HL-60/S4 treated with phorbol 12-myristate 13-acetate at 8.2 ng/mL for 4 days and 3 days (cell line): ENCODE results near the gene SDK1.

ENCODE experiments used
- in situ Hi-C: fragments of 300-500 bp; cut with MboI; formaldehyde crosslinking; loops from 2 replicates; pipeline ENCODE4 v1.15.0; 2022; ENCODE audit warnings: low sequenced_read_pairs

Gene SDK1

GRCh38 chr7:4159761-4160554 lies 858.9 kb downstream of the SDK1 start:
- in situ Hi-C loops: no loop called here

GRCh38 chr7:4162884-4163564 lies 862.0 kb downstream of the SDK1 start:
- in situ Hi-C loops: no loop called here

GRCh38 chr7:4163565-4164203 lies 862.6 kb downstream of the SDK1 start:
- in situ Hi-C loops: no loop called here

GRCh38 chr7:4164556-4164955 lies 863.5 kb downstream of the SDK1 start:
- in situ Hi-C loops: no loop called here

GRCh38 chr7:4166340-4166739 lies 865.3 kb downstream of the SDK1 start:
- in situ Hi-C loops: no loop called here

GRCh38 chr7:4166807-4167206 lies 865.8 kb downstream of the SDK1 start:
- in situ Hi-C loops: no loop called here

GRCh38 chr7:4167385-4167910 lies 866.4 kb downstream of the SDK1 start:
- in situ Hi-C loops: no loop called here

- in situ Hi-C loops: no loop called here
Observed at GRCh38 chr7:4168041-4168440, 867.0 kb downstream of the SDK1 start.

- in situ Hi-C loops: no loop called here
Observed at GRCh38 chr7:4168541-4168940, 867.5 kb downstream of the SDK1 start.

- in situ Hi-C loops: no loop called here
Observed at GRCh38 chr7:4169455-4169854, 868.4 kb downstream of the SDK1 start.

- in situ Hi-C loops: no loop called here
Observed at GRCh38 chr7:4170997-4171786, 870.1 kb downstream of the SDK1 start.

- in situ Hi-C loops: no loop called here
Observed at GRCh38 chr7:4172883-4173282, 871.8 kb downstream of the SDK1 start.

- in situ Hi-C loops: no loop called here
Observed at GRCh38 chr7:4173615-4174014, 872.6 kb downstream of the SDK1 start.

- in situ Hi-C loops: no loop called here
Observed at GRCh38 chr7:4174016-4174415, 873.0 kb downstream of the SDK1 start.

GRCh38 chr7:4174451-4174850 lies 873.4 kb downstream of the SDK1 start:
- in situ Hi-C loops: no loop called here

GRCh38 chr7:4174884-4175283 lies 873.8 kb downstream of the SDK1 start:
- in situ Hi-C loops: no loop called here

- in situ Hi-C loops: no loop called here
Observed at GRCh38 chr7:4175346-4175973, 874.4 kb downstream of the SDK1 start.

GRCh38 chr7:4177001-4177400 lies 875.9 kb downstream of the SDK1 start:
- in situ Hi-C loops: no loop called here

GRCh38 chr7:4178416-4178815 lies 877.4 kb downstream of the SDK1 start:
- in situ Hi-C loops: no loop called here

GRCh38 chr7:4178916-4179687 lies 878.0 kb downstream of the SDK1 start:
- in situ Hi-C loops: no loop called here
